Activated CD4-positive, alpha-beta memory T cell treated with anti-CD3 and anti-CD28 coated beads, Interleukin-2, amount 10 ng/mL, durations not matched to agents 7 days and 5 days (primary cell): ENCODE results near the gene MREG. TPM values are rescaled to one million over a fixed set of nuclear protein-coding genes. Genes with fewer than 3 reads are reported as not detected.
A peak's percentile ranks its signal among the peaks of the same experiment; 100 is the strongest.
"Not testable (repeated sequence)": the region's sequence is repeated elsewhere in the genome, so short reads cannot be mapped to it uniquely, and the experiment has no call there.

Experiments used
- CTCF ChIA-PET: fragments of 350-600 bp; sonication (Branson Sonifier 250); formaldehyde crosslinking; loops from one replicate; lab custom pipeline; 2021; ENCODE audit warnings: antibody characterized with exemption, inconsistent platforms; lab: Charles Lee
- POLR2A ChIA-PET: fragments of 350-600 bp; sonication (Branson Sonifier 250); formaldehyde crosslinking; loops from one replicate; lab custom pipeline; 2021; ENCODE audit warnings: antibody characterized with exemption; lab: Charles Lee
- DNase-seq: peaks from one replicate; pipeline ENCODE4 v3.0.0-alpha.2; 2020
- H3K27ac Mint-ChIP-seq: one replicate; pipeline ENCODE4 v1.8.0; 2021; ENCODE audit warnings: mild to moderate bottlenecking, mixed read lengths
- H3K27me3 Mint-ChIP-seq: one replicate; pipeline ENCODE4 v1.8.0; 2021; ENCODE audit warnings: mixed read lengths
- H3K36me3 Mint-ChIP-seq: one replicate; pipeline ENCODE4 v1.8.0; 2021; ENCODE audit warnings: low read depth, mixed read lengths
- H3K4me1 Mint-ChIP-seq: one replicate; pipeline ENCODE4 v1.8.0; 2021; ENCODE audit warnings: mixed read lengths
- H3K4me3 Mint-ChIP-seq: one replicate; pipeline ENCODE4 v1.8.0; 2021; ENCODE audit warnings: mild to moderate bottlenecking, mixed read lengths
- H3K9me3 Mint-ChIP-seq: one replicate; pipeline ENCODE4 v1.8.0; 2021; ENCODE audit warnings: mixed read lengths
- total RNA-seq, 2 experiments: library from RNA; stranded (reverse); gene quantifications; one replicate each; pipeline ENCODE4 v1.2.3, GENCODE V29; 2021

MREG gene
- total RNA-seq, 2 experiments from 2014 or later, result 12.6 to 15.1 TPM

GRCh38 chr2:215946586-215946985 lies 66.8 kb downstream of the MREG start:
- ChIA-PET CTCF (interaction anchor here (1.0 to 4.6 kb wide), 3 partner anchors 74 to 87 kb away, joined by 3 to 20 read pairs (median 7); no protein-coding TSS in a partner anchor), POLR2A (no interaction called here)
- H3K36me3 Mint-ChIP-seq, result peaks cover 30% of the 10 kb centered on the region
- H3K27me3 Mint-ChIP-seq, result no peaks in the 10 kb centered on the region
- DNase-seq, result no peak
- H3K9me3 Mint-ChIP-seq, result no peaks in the 10 kb centered on the region
- peaks cover 9% of the 10 kb centered on the region for H3K4me1 Mint-ChIP-seq
- no peak overlapping the region for H3K4me3 Mint-ChIP-seq
- no peak overlapping the region for H3K27ac Mint-ChIP-seq

- ChIA-PET CTCF (interaction anchor here (1.7 kb wide), 1 partner anchor 11 kb away, joined by 5 read pairs; no protein-coding TSS in a partner anchor), POLR2A (no interaction called here)
- H3K27ac Mint-ChIP-seq, result no peak overlapping the region
- DNase-seq, result no peak
- no peaks in the 10 kb centered on the region for H3K4me1 Mint-ChIP-seq
- peaks cover 35% of the 10 kb centered on the region for H3K36me3 Mint-ChIP-seq
- no peaks in the 10 kb centered on the region for H3K9me3 Mint-ChIP-seq
- no peaks in the 10 kb centered on the region for H3K27me3 Mint-ChIP-seq
- H3K4me3 Mint-ChIP-seq, result no peak overlapping the region
Observed at GRCh38 chr2:215942194-215942593, 71.2 kb downstream of the MREG start.

- ChIA-PET POLR2A (no interaction called here), CTCF (interaction anchor here (0.7 kb wide), 1 partner anchor 9 kb away, joined by 3 read pairs; no protein-coding TSS in a partner anchor)
- Mint-ChIP-seq H3K4me1 (no peaks in the 10 kb centered on the region), H3K27ac (no peak overlapping the region), H3K9me3 (no peaks in the 10 kb centered on the region), H3K4me3 (no peak overlapping the region), H3K27me3 (no peaks in the 10 kb centered on the region), H3K36me3 (peaks cover 33% of the 10 kb centered on the region)
- no peak for DNase-seq
Observed at GRCh38 chr2:215941726-215942125, 71.6 kb downstream of the MREG start.

DNA sequence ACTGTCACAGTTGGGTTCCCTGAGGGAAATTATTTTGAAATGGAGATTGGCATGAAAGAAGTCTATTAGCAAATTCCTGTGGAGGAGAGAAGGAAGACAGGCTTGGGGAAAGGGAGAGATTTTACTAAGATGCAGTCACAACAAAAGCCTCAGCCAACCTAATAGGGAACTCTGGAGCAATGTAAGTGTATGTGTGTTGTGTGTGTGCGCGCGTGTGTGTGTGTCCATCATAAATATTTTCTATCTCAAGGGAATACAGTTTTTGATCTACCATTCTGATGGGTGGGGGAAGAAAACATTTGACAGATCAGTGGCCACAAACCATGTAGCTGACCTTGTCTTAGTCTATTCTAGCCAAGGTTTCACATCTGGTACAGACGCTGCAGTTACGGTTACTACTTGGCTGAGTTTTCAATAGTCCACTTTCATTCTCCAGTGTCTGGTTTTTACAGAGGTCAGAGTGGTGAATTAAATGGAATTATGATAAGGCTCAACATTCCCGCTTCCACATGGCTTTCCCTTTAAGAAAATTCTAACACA lies 72.6 kb downstream of the MREG start:
- Mint-ChIP-seq H3K4me1 (no peaks in the 10 kb centered on the region), H3K36me3 (peaks cover 27% of the 10 kb centered on the region), H3K27me3 (no peaks in the 10 kb centered on the region), H3K4me3 (no peak overlapping the region), H3K9me3 (no peaks in the 10 kb centered on the region), H3K27ac (no peak overlapping the region)
- ChIA-PET POLR2A (no interaction called here), CTCF (no interaction called here)
- no peak for DNase-seq

- POLR2A ChIA-PET, result no interaction called here
- Mint-ChIP-seq H3K9me3 (no peaks in the 10 kb centered on the region), H3K36me3 (peaks cover 8% of the 10 kb centered on the region), H3K27ac (no peak overlapping the region), H3K4me1 (no peaks in the 10 kb centered on the region), H3K4me3 (no peak overlapping the region), H3K27me3 (no peaks in the 10 kb centered on the region)
- no peak for DNase-seq
- CTCF ChIA-PET, result no interaction called here
Observed at GRCh38 chr2:215937190-215937589, 76.2 kb downstream of the MREG start.

GRCh38 chr2:215933151-215933550 lies 80.2 kb downstream of the MREG start:
- Mint-ChIP-seq H3K4me1 (peaks cover 15% of the 10 kb centered on the region), H3K27ac (no peak overlapping the region), H3K9me3 (no peaks in the 10 kb centered on the region), H3K4me3 (no peak overlapping the region), H3K36me3 (no peaks in the 10 kb centered on the region), H3K27me3 (peaks cover 8% of the 10 kb centered on the region)
- CTCF ChIA-PET, result interaction anchor here (0.5 to 3.1 kb wide), 5 partner anchors 12 to 481 kb away, joined by 3 to 12 read pairs (median 4); no protein-coding TSS in a partner anchor
- DNase-seq, result no peak
- POLR2A ChIA-PET, result no interaction called here

DNA sequence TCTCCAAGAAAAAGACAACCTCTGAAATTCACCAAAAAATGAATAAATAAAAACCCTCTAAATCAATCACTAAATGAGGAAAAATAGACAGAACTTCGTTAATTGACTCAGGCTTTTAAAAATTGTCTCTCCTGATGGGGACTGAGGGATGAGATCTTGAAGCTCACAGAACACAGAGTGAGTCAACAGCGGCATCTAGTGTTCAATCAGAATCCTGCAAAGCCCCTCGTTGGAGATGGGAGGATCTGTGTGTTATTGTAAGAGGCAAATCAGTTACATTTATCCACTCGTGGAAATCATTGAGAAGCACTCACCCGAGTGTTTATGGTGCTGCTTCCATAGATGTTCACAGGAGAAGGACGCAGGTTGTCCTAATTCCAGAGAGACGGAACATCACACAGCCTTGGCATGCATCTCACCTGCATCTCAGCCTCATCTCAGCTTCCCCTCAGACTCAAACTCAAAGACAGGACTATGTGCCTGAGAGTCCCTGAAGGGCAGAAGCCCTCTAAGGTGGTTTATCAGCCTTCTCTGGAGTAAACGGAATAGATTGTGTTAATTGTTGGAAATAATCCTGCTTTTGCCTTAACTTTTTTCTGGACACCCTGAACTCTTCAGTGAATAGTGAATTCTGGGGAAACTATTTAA lies 82.0 kb downstream of the MREG start:
- Mint-ChIP-seq H3K9me3 (no peaks in the 10 kb centered on the region), H3K27ac (no peak overlapping the region), H3K4me3 (no peak overlapping the region), H3K27me3 (peaks cover 8% of the 10 kb centered on the region), H3K36me3 (no peaks in the 10 kb centered on the region), H3K4me1 (peaks cover 15% of the 10 kb centered on the region)
- DNase-seq, result peak; percentile 60
- ChIA-PET POLR2A (no interaction called here), CTCF (interaction anchor here (0.8 to 3.1 kb wide), 14 partner anchors 8 to 661 kb away, joined by 3 to 12 read pairs (median 4); no protein-coding TSS in a partner anchor)

GRCh38 chr2:215930505-215931253 lies 82.7 kb downstream of the MREG start:
- Mint-ChIP-seq H3K27ac (no peak overlapping the region), H3K4me1 (peaks cover 15% of the 10 kb centered on the region), H3K9me3 (no peaks in the 10 kb centered on the region), H3K36me3 (no peaks in the 10 kb centered on the region), H3K4me3 (no peak overlapping the region), H3K27me3 (peaks cover 8% of the 10 kb centered on the region)
- no peak for DNase-seq
- ChIA-PET CTCF (interaction anchor here (0.6 to 3.1 kb wide), 15 partner anchors 9 to 660 kb away, joined by 3 to 12 read pairs (median 4); partner anchors contain the start of gene ATIC), POLR2A (no interaction called here)

DNA sequence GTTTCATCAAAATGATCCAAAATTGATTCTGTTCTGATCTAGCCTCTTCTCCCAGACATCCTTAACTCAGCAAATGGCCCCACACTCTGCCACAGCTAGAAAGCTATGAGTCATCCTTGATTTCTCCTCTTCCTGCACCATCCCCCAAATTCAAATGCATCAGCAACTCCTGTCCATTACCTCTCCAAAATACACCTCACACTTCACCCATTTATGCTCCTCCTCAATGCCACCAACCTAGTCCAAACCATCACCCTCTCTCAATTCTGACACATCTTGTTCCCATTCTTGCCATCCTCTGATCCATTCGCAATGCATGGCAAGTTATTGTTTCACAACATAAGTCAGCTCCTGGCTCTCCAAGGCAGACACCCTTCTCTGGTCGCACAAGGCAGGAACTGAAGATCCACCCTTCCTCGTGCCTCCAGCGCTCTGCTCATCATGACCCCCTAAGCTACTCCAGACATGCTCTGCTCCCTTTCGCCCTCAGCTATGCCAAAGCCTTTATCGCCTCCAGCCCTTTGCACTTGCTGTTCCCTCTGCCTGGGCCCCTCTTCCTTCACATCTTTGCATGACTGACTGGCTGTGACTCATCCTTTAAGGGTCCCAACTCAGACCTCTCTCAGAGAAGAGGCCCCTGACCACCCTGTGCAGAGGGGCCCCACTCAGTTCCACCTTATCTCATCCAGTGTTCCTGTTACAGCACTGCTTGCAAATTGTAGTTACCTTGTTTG lies 83.6 kb downstream of the MREG start:
- no peaks in the 10 kb centered on the region for H3K9me3 Mint-ChIP-seq
- H3K27me3 Mint-ChIP-seq, result peaks cover 8% of the 10 kb centered on the region
- POLR2A ChIA-PET, result no interaction called here
- no peak overlapping the region for H3K27ac Mint-ChIP-seq
- DNase-seq, result no peak
- H3K36me3 Mint-ChIP-seq, result no peaks in the 10 kb centered on the region
- CTCF ChIA-PET, result interaction anchor here (3.1 kb wide), 1 partner anchor 475 kb away, joined by 12 read pairs; no protein-coding TSS in a partner anchor
- H3K4me1 Mint-ChIP-seq, result peaks cover 15% of the 10 kb centered on the region
- no peak overlapping the region for H3K4me3 Mint-ChIP-seq

DNA sequence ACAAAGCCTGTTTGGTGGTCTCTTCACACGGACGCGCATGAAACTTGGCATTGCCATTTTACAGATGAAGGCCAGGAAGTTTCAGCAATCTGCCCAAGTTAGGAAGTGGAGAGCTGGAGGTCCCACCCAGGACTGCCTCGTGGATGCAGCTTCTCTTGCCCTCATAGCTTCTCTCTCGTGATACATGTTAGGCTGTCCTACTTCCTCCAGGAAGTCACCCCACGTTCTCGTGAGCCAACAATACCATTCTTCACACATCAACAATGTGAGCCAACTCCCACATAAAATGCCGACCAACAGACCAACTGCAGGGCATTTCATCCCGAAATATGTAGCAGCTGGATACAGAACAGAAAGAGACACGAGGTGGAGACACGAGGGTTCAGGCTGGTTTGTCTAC lies 85.3 kb downstream of the MREG start:
- Mint-ChIP-seq H3K4me3 (no peak overlapping the region), H3K4me1 (peaks cover 15% of the 10 kb centered on the region), H3K9me3 (no peaks in the 10 kb centered on the region), H3K27ac (no peak overlapping the region), H3K36me3 (no peaks in the 10 kb centered on the region), H3K27me3 (peaks cover 12% of the 10 kb centered on the region)
- CTCF ChIA-PET, result no interaction called here
- DNase-seq, result no peak
- POLR2A ChIA-PET, result no interaction called here

DNA sequence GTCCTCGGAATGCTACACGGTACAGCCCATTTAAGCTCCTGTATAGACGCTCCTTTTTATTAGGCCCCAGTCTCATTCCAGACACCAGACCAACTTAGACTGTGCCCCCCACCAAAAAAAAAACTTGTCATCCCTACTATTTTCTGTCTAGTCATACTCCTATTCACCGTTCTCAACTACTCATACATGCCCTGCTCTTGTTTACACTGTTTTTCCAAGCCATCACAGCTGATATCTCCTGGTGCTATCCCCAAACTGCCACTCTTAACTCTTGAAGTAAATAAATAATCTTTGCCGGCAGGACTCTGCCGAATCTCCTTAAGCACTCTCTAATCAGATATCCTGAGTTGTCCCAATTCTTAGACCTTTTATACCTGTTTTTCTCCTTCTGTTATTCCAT lies 86.4 kb downstream of the MREG start:
- H3K27ac Mint-ChIP-seq, CTCF ChIA-PET, POLR2A ChIA-PET, DNase-seq, H3K9me3 Mint-ChIP-seq, H3K4me3 Mint-ChIP-seq, H3K36me3 Mint-ChIP-seq: not testable (repeated sequence)
- Mint-ChIP-seq H3K4me1 (peaks cover 15% of the 10 kb centered on the region), H3K27me3 (peaks cover 12% of the 10 kb centered on the region)

GRCh38 chr2:215921895-215922294 lies 91.5 kb downstream of the MREG start:
- CTCF ChIA-PET, result interaction anchor here (2.9 kb wide), 1 partner anchor 9 kb away, joined by 11 read pairs; no protein-coding TSS in a partner anchor
- H3K4me3 Mint-ChIP-seq, result no peak overlapping the region
- no peaks in the 10 kb centered on the region for H3K36me3 Mint-ChIP-seq
- POLR2A ChIA-PET, result no interaction called here
- peaks cover 8% of the 10 kb centered on the region for H3K27me3 Mint-ChIP-seq
- no peaks in the 10 kb centered on the region for H3K9me3 Mint-ChIP-seq
- DNase-seq, result no peak
- H3K27ac Mint-ChIP-seq, result no peak overlapping the region
- H3K4me1 Mint-ChIP-seq, result peaks cover 17% of the 10 kb centered on the region
